ENCODE measurements around the gene KLRC1.
"Not testable (repeated sequence)": the region's sequence is repeated elsewhere in the genome, so short reads cannot be mapped to it uniquely, and the experiment has no call there.

Gene KLRC1

DNA sequence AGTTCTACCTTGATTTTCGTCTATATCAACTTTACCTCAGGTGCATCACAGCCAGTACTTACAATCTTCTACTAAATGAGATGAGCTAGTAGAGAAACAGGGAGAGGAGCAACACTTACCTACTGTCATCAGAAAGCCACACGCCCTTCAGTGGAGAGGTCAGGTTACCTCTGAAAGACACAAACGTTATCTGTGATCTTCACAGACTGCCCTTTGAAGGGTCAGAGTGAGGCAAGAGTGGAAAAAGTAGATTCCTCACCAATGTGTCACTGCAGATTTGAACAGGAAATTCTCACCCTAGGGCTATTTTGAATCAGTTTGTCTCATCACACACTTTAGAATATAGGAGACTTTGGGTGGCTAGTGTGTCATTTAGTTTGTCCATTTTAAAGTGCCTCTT is 31.0 kb downstream of the KLRC1 start:
- DNase-seq (ENCODE audit: low read depth in 2 of 3, low spot score in 1 of 3): not testable (repeated sequence)

DNA sequence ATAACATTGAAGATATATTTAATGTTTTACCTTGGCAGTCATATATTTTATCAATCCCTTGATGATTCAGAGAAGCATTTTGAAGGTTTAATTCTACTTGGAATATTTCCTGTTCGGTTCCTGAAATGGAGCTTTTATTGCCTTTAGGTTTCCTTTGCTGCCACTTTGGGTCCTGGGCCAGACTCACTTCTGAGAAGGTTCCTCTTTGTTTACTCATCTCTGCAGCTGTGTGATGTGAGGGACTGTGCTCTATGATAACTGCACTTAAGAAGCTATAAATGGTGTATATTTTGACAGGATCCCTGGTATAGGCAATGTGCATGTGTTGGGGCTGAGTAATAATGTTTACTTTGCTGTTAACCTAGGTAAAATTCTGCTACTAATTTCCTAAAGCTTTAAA is 32.8 kb downstream of the KLRC1 start, which contains the start of gene KLRC3:
Gene KLRC3, minus strand, starts transcription at position 262 of the 400 bp plus-strand sequence. Its CDS starts 45 bp downstream, at position 217.
- DNase-seq (ENCODE audit: low read depth in 2 of 3, low spot score in 1 of 3): not testable (repeated sequence)

DNA sequence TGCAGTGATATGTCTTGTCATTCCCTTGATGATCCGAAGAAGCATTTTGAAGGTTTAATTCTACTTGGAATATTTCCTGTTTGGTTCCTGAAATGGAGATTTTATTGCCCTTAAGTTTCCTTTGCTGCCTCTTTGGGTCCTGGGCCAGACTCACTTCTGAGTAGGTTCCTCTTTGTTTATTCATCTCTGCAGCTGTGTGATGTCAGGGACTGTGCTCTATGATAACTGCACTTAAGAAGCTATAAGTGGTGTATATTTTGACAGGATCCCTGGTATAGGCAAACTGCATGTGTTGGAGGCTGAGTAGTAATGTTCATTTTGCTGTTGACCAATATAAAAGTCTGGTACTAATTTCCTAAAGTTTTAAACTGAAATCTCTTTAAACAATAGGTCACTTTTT is 43.8 kb downstream of the KLRC1 start, which contains the start of gene KLRC4:
Gene KLRC4, minus strand, starts transcription at position 366 of the 400 bp plus-strand sequence. Its CDS starts 182 bp downstream, at position 184.
- no peak for DNase-seq (ENCODE audit: low read depth in 2 of 3, low spot score in 1 of 3)

DNA sequence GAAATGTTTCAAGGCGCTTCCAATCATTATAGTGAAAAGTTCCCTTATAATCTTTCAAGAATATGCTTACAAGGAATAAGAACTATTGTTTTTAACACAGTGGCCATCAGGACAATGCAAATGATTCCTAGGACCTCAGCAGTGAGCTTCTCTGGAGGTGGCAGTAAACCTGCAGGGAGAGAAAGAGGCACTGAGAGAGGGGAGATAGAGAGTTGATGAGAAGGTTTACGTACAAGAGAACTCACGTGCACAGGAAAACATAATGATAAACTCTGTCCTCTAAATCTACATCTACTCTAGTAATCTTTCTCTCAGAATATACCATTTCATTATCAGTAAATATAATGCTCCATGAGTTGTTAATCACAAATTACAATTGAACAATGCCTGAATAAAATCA is 44.3 kb downstream of the KLRC1 start:
- no peak for DNase-seq (ENCODE audit: low read depth in 2 of 3, low spot score in 1 of 3)

DNA sequence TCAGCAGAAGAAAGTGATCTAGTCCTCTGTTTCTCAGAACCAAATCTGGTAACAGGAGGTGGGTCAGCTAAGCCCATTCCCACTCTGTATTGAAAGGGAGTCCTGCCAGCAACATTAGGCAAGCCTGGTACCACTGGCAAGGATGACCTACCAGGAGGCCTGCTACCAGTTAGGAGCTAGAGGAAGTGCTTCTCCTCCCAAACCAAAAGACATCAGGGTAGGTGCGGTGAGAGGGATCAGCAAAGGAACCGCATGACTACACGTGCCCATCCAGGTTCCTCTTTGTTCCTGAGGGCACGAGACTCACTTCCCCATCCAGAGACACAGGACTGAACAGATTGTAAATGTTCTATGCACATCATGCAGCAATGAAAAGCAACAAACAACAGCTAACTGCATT is 46.5 kb downstream of the KLRC1 start:
- no peak for DNase-seq (ENCODE audit: low read depth in 2 of 3, low spot score in 1 of 3)

DNA sequence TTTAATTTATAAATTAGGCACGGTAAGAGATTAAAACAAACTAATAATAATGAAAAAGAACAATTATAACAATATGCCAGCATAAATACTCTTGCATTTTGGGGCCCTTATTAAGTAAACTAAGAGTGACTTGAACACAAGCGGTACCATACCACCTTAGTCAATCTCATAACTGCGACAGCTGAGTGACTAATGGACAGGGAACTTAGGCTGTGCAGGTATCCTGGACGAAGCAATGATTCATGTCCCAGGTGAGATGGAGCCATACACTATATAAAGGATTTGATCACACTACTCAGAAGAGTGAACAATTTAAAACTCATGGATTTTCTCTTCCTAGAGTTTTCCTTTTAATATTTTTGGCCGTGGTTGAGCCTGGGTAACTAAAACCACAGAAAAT is 47.9 kb downstream of the KLRC1 start:
- no peak for DNase-seq (ENCODE audit: low read depth in 2 of 3, low spot score in 1 of 3)

DNA sequence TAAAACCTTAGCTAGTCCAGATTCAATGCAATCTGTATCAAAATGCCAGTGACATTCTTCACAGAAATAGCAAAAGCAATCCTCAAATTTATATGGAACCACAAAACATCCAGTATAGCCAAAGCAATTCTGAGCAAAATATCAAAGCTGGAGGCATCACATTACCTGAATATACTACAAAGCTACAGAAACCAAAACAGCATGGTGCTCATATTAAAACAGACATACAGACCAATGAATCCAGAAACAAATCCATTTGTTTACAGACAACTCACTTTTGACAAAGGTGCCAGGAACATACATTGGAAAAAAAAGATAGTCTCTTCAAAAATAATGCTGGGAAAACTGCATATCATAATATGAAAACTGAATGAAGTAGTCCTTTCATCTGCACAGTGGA is 48.4 kb downstream of the KLRC1 start:
- DNase-seq (ENCODE audit: low read depth in 2 of 3, low spot score in 1 of 3): no peak

DNA sequence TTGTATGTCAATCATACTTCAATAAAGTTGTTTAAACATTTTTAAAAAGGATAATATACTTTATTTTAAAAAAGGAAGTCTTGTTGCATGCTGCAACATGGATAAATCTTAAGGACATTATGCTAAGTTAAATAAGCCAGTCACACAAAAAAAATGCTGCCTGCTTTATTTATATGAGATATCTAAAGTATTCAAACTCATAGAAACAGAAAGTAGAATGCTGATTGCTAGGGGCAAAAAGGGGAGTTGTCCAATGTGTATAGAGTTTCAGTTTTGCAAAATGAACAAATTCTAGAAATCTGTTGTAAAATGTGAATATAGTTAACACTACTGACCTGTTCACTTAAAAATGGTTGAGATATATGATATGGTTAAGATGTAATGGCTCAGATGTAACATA is 52.3 kb downstream of the KLRC1 start:
- no peak for DNase-seq (ENCODE audit: low read depth in 2 of 3, low spot score in 1 of 3)

DNA sequence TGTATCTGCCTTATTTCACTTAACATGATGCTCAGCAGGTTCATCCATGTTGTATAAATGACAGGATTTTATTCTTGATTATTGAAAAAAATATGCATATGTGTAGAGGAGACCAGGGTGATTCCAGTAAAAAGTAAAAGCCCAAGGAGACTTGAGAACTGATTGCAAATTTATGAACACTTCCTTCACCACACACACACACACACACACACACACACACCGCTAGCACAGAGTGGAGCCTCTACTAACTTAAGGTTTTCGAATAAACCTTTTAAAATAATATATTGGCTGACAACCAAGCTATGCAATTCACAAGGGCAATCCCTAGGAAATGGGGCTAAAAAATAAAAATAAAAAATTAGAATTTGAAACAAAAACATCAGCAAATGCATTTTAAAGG is 55.0 kb downstream of the KLRC1 start:
- DNase-seq (ENCODE audit: low read depth in 2 of 3, low spot score in 1 of 3): no peak

DNA sequence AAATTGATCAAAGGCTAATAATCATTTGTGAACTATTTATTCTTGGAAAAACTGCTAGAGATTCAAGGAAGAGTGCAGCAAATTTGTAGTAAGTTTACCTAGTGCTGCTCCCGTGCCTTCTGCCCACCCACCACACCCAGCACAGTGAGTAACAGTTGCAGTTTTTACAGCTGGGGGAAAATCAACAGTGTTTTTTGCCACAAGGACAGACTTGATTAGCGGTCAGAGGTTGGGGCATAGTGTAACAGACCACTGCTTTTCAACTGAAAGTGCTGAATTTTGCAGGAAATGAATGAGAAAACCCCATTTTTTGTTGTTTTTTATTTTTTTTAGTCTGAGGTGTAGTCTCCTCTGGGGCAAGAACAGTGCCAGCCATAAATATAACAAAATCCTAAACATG is 55.9 kb downstream of the KLRC1 start:
- DNase-seq (ENCODE audit: low read depth in 2 of 3, low spot score in 1 of 3): no peak

DNA sequence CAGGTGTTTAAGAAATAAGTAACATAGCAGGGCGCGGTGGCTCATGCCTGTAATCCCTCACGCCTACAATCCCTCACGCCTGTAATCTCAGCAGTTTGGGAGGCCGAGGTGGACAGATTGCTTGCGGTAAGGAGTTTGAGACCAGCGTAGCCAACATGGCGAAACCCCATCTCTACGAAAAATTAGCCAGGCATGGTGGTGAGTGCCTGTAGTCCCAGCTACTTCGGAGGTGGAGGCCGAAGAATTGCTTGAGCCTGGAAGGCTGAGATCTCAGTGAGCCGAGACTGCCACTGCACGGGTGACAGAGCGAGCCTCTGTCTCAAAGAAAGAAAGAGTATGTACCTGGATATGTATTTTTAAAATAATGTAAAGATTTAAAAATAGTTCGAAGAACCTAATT is 57.0 kb downstream of the KLRC1 start:
- not testable (repeated sequence) for DNase-seq (ENCODE audit: low read depth in 2 of 3, low spot score in 1 of 3)
